ENCODE data around the gene NDOR1.

The NDOR1 gene

GRCh38 chr9:137199411-137200121 is 5.9 kb upstream of the NDOR1 start:
- no peak for DNase-seq

GRCh38 chr9:137200311-137201204 is 4.9 kb upstream of the NDOR1 start, which contains the start of gene TPRN:
TSS of gene TPRN (minus strand) at chr9:137200741. CDS start at chr9:137200711, 30 bp downstream.
- peak; percentile 100 for DNase-seq

GRCh38 chr9:137201205-137201868 is 4.2 kb upstream of the NDOR1 start:
- DNase-seq, result no peak

- DNase-seq, result no peak
Measured at GRCh38 chr9:137202966-137203365, 2.5 kb upstream of the NDOR1 start.

- no peak for DNase-seq
Measured at GRCh38 chr9:137204731-137205125, 772 bp upstream of the NDOR1 start.

GRCh38 chr9:137206602-137207001 is 1.1 kb downstream of the NDOR1 start:
- DNase-seq, result no peak

- no peak for DNase-seq
Measured at GRCh38 chr9:137211532-137211931, 6.0 kb downstream of the NDOR1 start.

- no peak for DNase-seq
Measured at GRCh38 chr9:137212520-137212919, 7.0 kb downstream of the NDOR1 start.

GRCh38 chr9:137213160-137214060 is 7.9 kb downstream of the NDOR1 start:
- no peak for DNase-seq

- no peak for DNase-seq
Measured at GRCh38 chr9:137214620-137215019, 9.1 kb downstream of the NDOR1 start.

- no peak for DNase-seq
Measured at GRCh38 chr9:137215196-137215986, 9.9 kb downstream of the NDOR1 start.

GRCh38 chr9:137216188-137216965 is 10.9 kb downstream of the NDOR1 start:
- no peak for DNase-seq

- DNase-seq, result no peak
Measured at GRCh38 chr9:137217276-137218211, 12.0 kb downstream of the NDOR1 start.

GRCh38 chr9:137218212-137218753 is 12.8 kb downstream of the NDOR1 start:
- no peak for DNase-seq

- no peak for DNase-seq
Measured at GRCh38 chr9:137218754-137219271, 13.3 kb downstream of the NDOR1 start.

GRCh38 chr9:137219757-137220316 is 14.3 kb downstream of the NDOR1 start:
- no peak for DNase-seq

- no peak for DNase-seq
Measured at GRCh38 chr9:137220317-137221094, 15.0 kb downstream of the NDOR1 start.

- no peak for DNase-seq
Measured at GRCh38 chr9:137221095-137221505, 15.6 kb downstream of the NDOR1 start.

Data from fibroblast of upper back skin (primary cell).